Measurements from ENCODE around the gene CDC27. TPM values are rescaled to one million over a fixed set of nuclear protein-coding genes. Genes with fewer than 3 reads are reported as not detected.

CDC27 gene, protein sequence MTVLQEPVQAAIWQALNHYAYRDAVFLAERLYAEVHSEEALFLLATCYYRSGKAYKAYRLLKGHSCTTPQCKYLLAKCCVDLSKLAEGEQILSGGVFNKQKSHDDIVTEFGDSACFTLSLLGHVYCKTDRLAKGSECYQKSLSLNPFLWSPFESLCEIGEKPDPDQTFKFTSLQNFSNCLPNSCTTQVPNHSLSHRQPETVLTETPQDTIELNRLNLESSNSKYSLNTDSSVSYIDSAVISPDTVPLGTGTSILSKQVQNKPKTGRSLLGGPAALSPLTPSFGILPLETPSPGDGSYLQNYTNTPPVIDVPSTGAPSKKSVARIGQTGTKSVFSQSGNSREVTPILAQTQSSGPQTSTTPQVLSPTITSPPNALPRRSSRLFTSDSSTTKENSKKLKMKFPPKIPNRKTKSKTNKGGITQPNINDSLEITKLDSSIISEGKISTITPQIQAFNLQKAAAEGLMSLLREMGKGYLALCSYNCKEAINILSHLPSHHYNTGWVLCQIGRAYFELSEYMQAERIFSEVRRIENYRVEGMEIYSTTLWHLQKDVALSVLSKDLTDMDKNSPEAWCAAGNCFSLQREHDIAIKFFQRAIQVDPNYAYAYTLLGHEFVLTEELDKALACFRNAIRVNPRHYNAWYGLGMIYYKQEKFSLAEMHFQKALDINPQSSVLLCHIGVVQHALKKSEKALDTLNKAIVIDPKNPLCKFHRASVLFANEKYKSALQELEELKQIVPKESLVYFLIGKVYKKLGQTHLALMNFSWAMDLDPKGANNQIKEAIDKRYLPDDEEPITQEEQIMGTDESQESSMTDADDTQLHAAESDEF
- total RNA-seq (2014; rRNA removed; shearing (Covaris generic); ENCODE audit: low replicate concordance), result 81.7 and 146 TPM in 2 replicates

DNA sequence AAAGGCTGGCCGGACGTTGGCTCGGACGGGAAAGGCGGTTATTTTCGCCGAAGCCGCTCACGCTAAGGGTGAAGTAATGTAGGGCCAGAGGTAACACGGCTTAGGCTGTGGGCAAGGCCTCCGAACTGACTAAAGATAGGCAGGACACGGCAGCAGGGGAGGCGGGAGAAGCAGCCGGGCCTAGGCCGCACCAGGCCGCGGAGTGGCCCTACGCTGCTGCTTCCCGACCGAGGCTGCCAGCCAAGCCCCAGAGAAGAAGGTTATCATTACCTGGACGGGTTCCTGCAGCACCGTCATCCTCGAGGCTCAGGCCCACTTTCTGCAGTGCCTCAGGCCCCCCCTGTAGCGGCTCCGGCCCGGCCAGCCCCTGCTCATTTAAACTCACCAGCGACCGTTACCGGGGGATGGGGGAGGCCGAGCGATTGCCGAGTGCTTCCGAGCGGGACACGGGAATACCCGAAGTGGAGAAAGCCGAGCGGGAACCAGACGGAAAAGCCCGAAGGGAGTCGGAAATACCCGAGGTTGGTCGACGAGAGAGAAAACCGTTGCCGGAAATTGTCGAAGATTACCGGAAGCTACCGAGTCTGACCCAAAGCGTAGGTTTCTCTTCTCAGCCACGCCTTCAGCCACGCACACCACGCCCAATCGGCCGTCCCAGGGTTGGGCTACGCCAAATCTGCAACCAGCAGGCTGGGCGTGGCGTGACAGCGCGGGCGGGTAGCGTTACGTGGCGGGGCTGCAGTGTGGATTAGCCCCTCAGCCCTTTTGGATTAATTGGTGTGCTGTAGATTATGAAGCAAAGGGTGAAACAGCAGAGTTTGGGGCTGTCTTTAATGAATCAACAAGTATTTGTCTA lies at the start of gene CDC27:
Gene CDC27 (minus strand): TSS at position 420 of the 856 bp plus-strand sequence. CDS start 123 bp downstream, at position 297.
- H3K4me3 ChIP-seq (ENCODE audit: low read length), result peak within 1 kb of the TSS; percentile 94
- H3K9me2 ChIP-seq (replicated peaks; ENCODE audit: insufficient read depth, low read length), result no peaks in the 10 kb centered on the region
- peak within 1 kb of the TSS; percentile 51; the same call in 1 of the 2 replicates for H2AFZ ChIP-seq (ENCODE audit: low read length)
- H3K4me2 ChIP-seq (ENCODE audit: low read depth, low read length, poor library complexity, severe bottlenecking), result peak within 1 kb of the TSS; percentile 95
- H3K4me1 ChIP-seq (ENCODE audit: low read length), result peaks cover 51% of the 10 kb centered on the region
- H3K9ac ChIP-seq (ENCODE audit: low read length), result peak within 1 kb of the TSS; percentile 98
- no peaks in the 10 kb centered on the region for H3K27me3 ChIP-seq (ENCODE audit: low read length)
- peaks cover 14% of the 10 kb centered on the region; the same call in 1 of the 2 replicates for H3K36me3 ChIP-seq (ENCODE audit: insufficient read depth, low read length)
- peak; percentile 100 for DNase-seq
- peaks cover 50% of the 10 kb centered on the region for H3K79me2 ChIP-seq (ENCODE audit: low read length)
- peak within 1 kb of the TSS; percentile 86 for H3K27ac ChIP-seq (ENCODE audit: low read length)
- peaks cover 4% of the 10 kb centered on the region; the same call in 1 of the 2 replicates for H4K20me1 ChIP-seq (ENCODE audit: insufficient read depth, low read depth, low read length)
- H3K9me3 ChIP-seq (ENCODE audit: low read length), result no peaks in the 10 kb centered on the region

DNA sequence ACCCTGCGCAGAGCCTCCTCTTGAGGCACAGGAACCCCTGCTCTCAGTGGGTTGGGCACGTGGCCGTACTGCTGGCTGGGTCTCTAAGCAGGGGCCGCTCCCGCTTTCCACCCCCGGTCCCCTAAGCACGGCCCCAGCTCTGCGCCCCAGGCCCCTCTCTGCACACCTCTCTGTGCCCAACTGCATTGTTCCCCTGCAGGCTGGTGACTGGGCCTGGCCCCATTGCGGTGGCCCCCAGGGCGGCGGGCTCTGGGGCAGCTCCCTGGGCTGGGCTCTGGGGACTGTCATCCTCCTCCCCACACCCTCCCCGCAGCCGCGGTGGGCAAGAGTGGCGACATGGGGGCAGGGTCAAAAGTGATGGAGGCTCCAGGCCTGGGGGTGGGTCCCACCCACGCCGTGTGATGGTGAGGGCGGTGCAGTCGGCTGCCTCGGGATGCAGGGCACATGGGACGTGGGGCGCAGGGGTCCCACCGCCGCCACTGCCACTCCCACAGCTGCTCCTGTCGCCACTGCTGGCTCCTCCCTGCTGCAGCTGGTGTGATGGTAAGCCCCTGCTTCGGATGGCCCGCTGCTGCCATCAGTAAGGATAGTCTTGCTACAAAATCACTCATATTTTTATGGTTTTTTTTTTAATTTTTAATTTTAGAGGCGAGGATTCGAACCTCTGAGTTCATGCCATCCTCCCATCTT lies 49.4 kb upstream of the CDC27 start:
- Histone ChIP-seq H3K9ac (ENCODE audit: low read length) (no peak overlapping the region), H4K20me1 (ENCODE audit: insufficient read depth, low read depth, low read length) (no peaks in the 10 kb centered on the region), H3K79me2 (ENCODE audit: low read length) (no peaks in the 10 kb centered on the region), H3K4me3 (ENCODE audit: low read length) (no peak overlapping the region), H3K36me3 (ENCODE audit: insufficient read depth, low read length) (no peaks in the 10 kb centered on the region), H3K4me2 (ENCODE audit: low read depth, low read length, poor library complexity, severe bottlenecking) (no peak overlapping the region), H3K27me3 (ENCODE audit: low read length) (no peaks in the 10 kb centered on the region), H2AFZ (ENCODE audit: low read length) (no peak overlapping the region), H3K9me3 (ENCODE audit: low read length) (no peaks in the 10 kb centered on the region), H3K9me2 (replicated peaks; ENCODE audit: insufficient read depth, low read length) (no peaks in the 10 kb centered on the region), H3K4me1 (ENCODE audit: low read length) (peaks cover 20% of the 10 kb centered on the region), H3K27ac (ENCODE audit: low read length) (no peak overlapping the region)
- no peak for DNase-seq

DNA sequence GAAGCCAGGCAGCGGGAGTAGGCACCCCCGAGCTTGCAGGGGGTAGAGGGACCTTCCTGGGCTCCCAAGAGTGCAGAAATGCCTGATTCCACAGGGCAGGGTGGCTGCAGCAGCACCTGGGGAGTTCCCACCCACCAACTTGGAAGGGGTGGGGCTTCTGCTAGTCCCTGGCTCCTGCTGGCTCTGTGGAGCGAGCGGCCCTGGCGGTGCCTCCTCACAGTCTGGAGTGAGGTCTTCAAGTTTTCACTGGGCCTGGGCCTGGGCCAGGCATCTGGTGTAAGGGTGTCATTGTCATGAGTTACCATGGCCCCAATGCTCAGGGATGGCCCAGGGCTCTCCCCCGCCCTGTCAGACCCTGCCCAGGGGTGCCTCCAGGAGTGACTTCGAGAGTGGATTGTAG lies 48.7 kb upstream of the CDC27 start:
- no peaks in the 10 kb centered on the region for H3K36me3 ChIP-seq (ENCODE audit: insufficient read depth, low read length)
- no peaks in the 10 kb centered on the region for H3K27me3 ChIP-seq (ENCODE audit: low read length)
- H2AFZ ChIP-seq (ENCODE audit: low read length), result no peak overlapping the region
- H3K27ac ChIP-seq (ENCODE audit: low read length), result no peak overlapping the region
- H3K9me2 ChIP-seq (replicated peaks; ENCODE audit: insufficient read depth, low read length), result no peaks in the 10 kb centered on the region
- H3K9me3 ChIP-seq (ENCODE audit: low read length), result no peaks in the 10 kb centered on the region
- DNase-seq, result no peak
- H3K4me3 ChIP-seq (ENCODE audit: low read length), result no peak overlapping the region
- no peak overlapping the region for H3K4me2 ChIP-seq (ENCODE audit: low read depth, low read length, poor library complexity, severe bottlenecking)
- H3K4me1 ChIP-seq (ENCODE audit: low read length), result peaks cover 18% of the 10 kb centered on the region
- no peaks in the 10 kb centered on the region for H3K79me2 ChIP-seq (ENCODE audit: low read length)
- no peak overlapping the region for H3K9ac ChIP-seq (ENCODE audit: low read length)
- no peaks in the 10 kb centered on the region for H4K20me1 ChIP-seq (ENCODE audit: insufficient read depth, low read depth, low read length)

DNA sequence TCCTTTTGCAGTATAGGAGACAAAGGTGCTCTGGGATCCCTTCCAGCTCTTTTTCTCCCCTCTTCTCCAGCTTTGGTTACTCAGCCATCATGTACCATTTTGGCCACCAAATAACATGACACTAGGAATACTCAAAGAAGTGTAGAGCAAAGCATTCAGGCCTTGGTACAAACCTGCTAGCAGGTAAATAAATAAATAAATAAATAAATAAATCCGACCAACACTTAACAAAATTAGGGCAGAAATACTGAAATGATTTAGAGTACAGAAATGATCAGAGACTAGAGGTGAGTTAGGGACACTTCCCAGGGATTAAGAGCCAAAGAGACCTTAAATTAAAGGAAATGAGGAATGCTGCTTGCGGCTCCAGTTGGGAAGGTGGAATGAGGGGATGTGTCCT lies 46.8 kb upstream of the CDC27 start:
- Histone ChIP-seq H3K9me3 (ENCODE audit: low read length) (no peaks in the 10 kb centered on the region), H3K9ac (ENCODE audit: low read length) (no peak overlapping the region), H3K27me3 (ENCODE audit: low read length) (no peaks in the 10 kb centered on the region), H3K27ac (ENCODE audit: low read length) (no peak overlapping the region), H4K20me1 (ENCODE audit: insufficient read depth, low read depth, low read length) (no peaks in the 10 kb centered on the region), H3K9me2 (replicated peaks; ENCODE audit: insufficient read depth, low read length) (no peaks in the 10 kb centered on the region), H3K4me2 (ENCODE audit: low read depth, low read length, poor library complexity, severe bottlenecking) (no peak overlapping the region), H3K79me2 (ENCODE audit: low read length) (no peaks in the 10 kb centered on the region), H2AFZ (ENCODE audit: low read length) (no peak overlapping the region), H3K4me3 (ENCODE audit: low read length) (no peak overlapping the region), H3K4me1 (ENCODE audit: low read length) (peaks cover 31% of the 10 kb centered on the region), H3K36me3 (ENCODE audit: insufficient read depth, low read length) (no peaks in the 10 kb centered on the region)
- no peak for DNase-seq

DNA sequence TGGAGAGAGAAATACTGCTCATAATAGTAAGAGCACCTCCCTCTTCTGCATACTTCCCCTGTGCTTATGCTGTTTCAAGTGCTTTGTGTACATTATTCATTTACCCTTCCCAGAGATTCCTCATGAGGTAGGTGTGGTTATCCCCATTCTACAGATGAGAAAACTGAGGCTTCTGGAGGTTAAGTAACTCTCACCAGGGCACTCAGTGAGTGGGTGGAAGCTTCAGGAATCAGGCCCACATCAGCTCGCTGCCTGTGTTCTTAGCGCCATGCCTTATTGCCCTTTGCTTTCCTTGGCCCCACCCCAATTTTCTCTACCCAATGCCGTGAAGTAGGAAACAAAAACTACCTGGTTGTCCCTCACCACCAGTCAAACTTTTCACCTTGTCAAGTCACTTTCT lies 46.4 kb upstream of the CDC27 start:
- Histone ChIP-seq H3K4me3 (ENCODE audit: low read length) (no peak overlapping the region), H4K20me1 (ENCODE audit: insufficient read depth, low read depth, low read length) (no peaks in the 10 kb centered on the region)
- no peak for DNase-seq

DNA sequence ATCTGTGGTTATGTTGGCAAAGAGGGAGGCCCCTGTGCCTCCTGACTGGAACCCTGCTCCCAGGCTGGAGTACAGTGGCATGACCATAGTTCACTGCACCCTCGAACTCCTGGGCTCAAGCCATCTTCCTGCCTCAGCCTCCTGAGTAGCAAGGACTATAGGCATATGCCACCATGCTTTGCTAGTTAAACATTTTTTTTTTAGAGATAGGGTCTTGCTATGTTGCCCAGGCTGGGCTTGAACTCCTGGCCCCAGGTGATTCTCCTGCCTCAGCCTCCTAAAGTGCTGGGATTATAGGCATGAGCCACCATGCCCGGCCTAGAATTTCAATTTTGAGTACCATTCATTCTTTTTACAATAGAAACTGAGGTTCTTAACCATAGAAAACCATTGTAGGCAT lies 43.4 kb upstream of the CDC27 start:
- no peaks in the 10 kb centered on the region for H3K9me3 ChIP-seq (ENCODE audit: low read length)
- no peak overlapping the region for H2AFZ ChIP-seq (ENCODE audit: low read length)
- H3K36me3 ChIP-seq (ENCODE audit: insufficient read depth, low read length), result no peaks in the 10 kb centered on the region
- no peaks in the 10 kb centered on the region for H4K20me1 ChIP-seq (ENCODE audit: insufficient read depth, low read depth, low read length)
- no peaks in the 10 kb centered on the region for H3K9me2 ChIP-seq (replicated peaks; ENCODE audit: insufficient read depth, low read length)
- no peak overlapping the region for H3K4me3 ChIP-seq (ENCODE audit: low read length)
- H3K4me2 ChIP-seq (ENCODE audit: low read depth, low read length, poor library complexity, severe bottlenecking), result no peak overlapping the region
- no peak overlapping the region for H3K9ac ChIP-seq (ENCODE audit: low read length)
- no peak overlapping the region for H3K27ac ChIP-seq (ENCODE audit: low read length)
- no peaks in the 10 kb centered on the region for H3K79me2 ChIP-seq (ENCODE audit: low read length)
- H3K27me3 ChIP-seq (ENCODE audit: low read length), result no peaks in the 10 kb centered on the region
- peaks cover 31% of the 10 kb centered on the region for H3K4me1 ChIP-seq (ENCODE audit: low read length)
- DNase-seq, result no peak

More for the DNA sequence above, 46.4 kb upstream of the CDC27 start:
- Histone ChIP-seq H3K36me3 (ENCODE audit: insufficient read depth, low read length) (no peaks in the 10 kb centered on the region), H2AFZ (ENCODE audit: low read length) (no peak overlapping the region), H3K79me2 (ENCODE audit: low read length) (no peaks in the 10 kb centered on the region), H3K9me2 (replicated peaks; ENCODE audit: insufficient read depth, low read length) (no peaks in the 10 kb centered on the region), H3K27me3 (ENCODE audit: low read length) (no peaks in the 10 kb centered on the region), H3K4me1 (ENCODE audit: low read length) (peaks cover 31% of the 10 kb centered on the region), H3K9me3 (ENCODE audit: low read length) (no peaks in the 10 kb centered on the region), H3K27ac (ENCODE audit: low read length) (no peak overlapping the region), H3K9ac (ENCODE audit: low read length) (no peak overlapping the region), H3K4me2 (ENCODE audit: low read depth, low read length, poor library complexity, severe bottlenecking) (no peak overlapping the region)

DNA sequence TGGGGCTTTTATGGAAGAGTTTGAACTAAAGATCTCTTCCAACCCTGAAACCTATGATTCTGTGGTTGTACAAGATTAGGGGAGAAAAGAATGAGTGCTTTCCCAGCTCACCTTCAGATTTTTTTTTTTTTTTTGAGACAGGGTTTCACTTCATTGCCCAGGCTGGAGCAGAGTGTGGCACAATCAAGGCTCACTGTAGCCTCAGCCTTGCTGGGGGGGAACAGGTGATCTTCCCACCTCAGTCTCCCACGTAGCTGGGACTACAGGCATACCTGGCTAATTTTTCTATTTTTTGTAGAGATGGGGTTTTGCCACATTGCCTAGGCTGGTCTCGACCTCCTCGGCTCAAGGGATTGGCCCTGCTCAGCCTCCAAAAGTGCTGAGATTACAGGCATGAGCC lies 42.8 kb upstream of the CDC27 start:
- Histone ChIP-seq H3K9me2 (replicated peaks; ENCODE audit: insufficient read depth, low read length) (no peaks in the 10 kb centered on the region), H4K20me1 (ENCODE audit: insufficient read depth, low read depth, low read length) (no peaks in the 10 kb centered on the region), H3K4me2 (ENCODE audit: low read depth, low read length, poor library complexity, severe bottlenecking) (peak overlapping the region; percentile 96), H3K4me3 (ENCODE audit: low read length) (no peak overlapping the region), H3K9ac (ENCODE audit: low read length) (no peak overlapping the region), H3K4me1 (ENCODE audit: low read length) (peaks cover 31% of the 10 kb centered on the region), H3K9me3 (ENCODE audit: low read length) (no peaks in the 10 kb centered on the region), H3K27ac (ENCODE audit: low read length) (peak overlapping the region; percentile 92), H2AFZ (ENCODE audit: low read length) (no peak overlapping the region), H3K79me2 (ENCODE audit: low read length) (no peaks in the 10 kb centered on the region), H3K36me3 (ENCODE audit: insufficient read depth, low read length) (no peaks in the 10 kb centered on the region), H3K27me3 (ENCODE audit: low read length) (no peaks in the 10 kb centered on the region)
- no peak for DNase-seq

Data from Karpas-422 (cell line).